K562 (cell line): Measurements from ENCODE around the gene CREB3L4. TPM values are rescaled to one million over a fixed set of nuclear protein-coding genes. Genes with fewer than 3 reads are reported as not detected.
A peak's percentile ranks its signal among the peaks of the same experiment; 100 is the strongest.

Experiments
- CTCF ChIP-seq, 3 experiments: IDR thresholded peaks in 2 of 3; conservative IDR thresholded peaks in 1 of 3; 2 replicates each; pipeline ENCODE4 v1.5.1; 2011 to 2012; ENCODE audit warnings: low read length in 3 of 3, mild to moderate bottlenecking in 3 of 3, control low read depth in 2 of 3, improper control_type of control experiment in 1 of 3, inconsistent platforms in 1 of 3, low read depth in 1 of 3, mixed read lengths in 1 of 3, moderate library complexity in 1 of 3; ENCODE audit not compliant: insufficient read depth in 2 of 3
- EP400 ChIP-seq: fragments of 450-650 bp; IDR thresholded peaks from 2 replicates; pipeline ENCODE4 v1.6.1; 2017; ENCODE audit warnings: antibody characterized with exemption, mild to moderate bottlenecking, moderate library complexity
- GTF2F1 ChIP-seq: IDR thresholded peaks from 2 replicates; pipeline ENCODE4 v1.6.1; 2011; ENCODE audit warnings: low read depth, low read length, improper control_type of control experiment
- MED1 ChIP-seq: sonication (generic); formaldehyde crosslinking; IDR thresholded peaks from 2 replicates; pipeline ENCODE4 v1.8.1; 2023; ENCODE audit warnings: missing genetic modification reagents, borderline replicate concordance
- MTA1 ChIP-seq: fragments of 450-650 bp; IDR thresholded peaks from 2 replicates; pipeline ENCODE4 v1.6.1; 2017; ENCODE audit warnings: borderline replicate concordance
- MYNN ChIP-seq, 2 experiments: sonication (generic); formaldehyde crosslinking in 1 of 2; IDR thresholded peaks; 2 replicates each; pipeline versions ENCODE4 v1.5.0 to v1.6.1; 2016 to 2020; ENCODE audit warnings: antibody characterized with exemption in 1 of 2, missing genetic modification reagents in 1 of 2
- RBBP5 ChIP-seq: fragments of 200-600 bp; sonication (generic); IDR thresholded peaks from 2 replicates; pipeline ENCODE4 v1.6.1; 2012; ENCODE audit warnings: borderline replicate concordance, mild to moderate bottlenecking, low read length, control low read depth, inconsistent platforms; ENCODE audit not compliant: insufficient read depth, poor library complexity, severe bottlenecking
- SMARCA4 ChIP-seq: fragments of 450-650 bp; IDR thresholded peaks from 2 replicates; pipeline ENCODE4 v1.6.1; 2016
- TAL1 ChIP-seq: fragments of 450-650 bp; IDR thresholded peaks from 2 replicates; pipeline ENCODE4 v1.6.1; 2016; ENCODE audit warnings: mild to moderate bottlenecking
- TARDBP ChIP-seq: fragments of 450-650 bp; IDR thresholded peaks from 2 replicates; pipeline ENCODE4 v1.6.1; 2016
- TRIM25 ChIP-seq: fragments of 450-650 bp; IDR thresholded peaks from 2 replicates; pipeline ENCODE4 v1.7.0; 2016; ENCODE audit warnings: borderline replicate concordance
- YY1 ChIP-seq, 3 experiments: IDR thresholded peaks; 2 replicates each; pipeline ENCODE4 v1.6.1; 2011; ENCODE audit warnings: low read length in 2 of 3, mild to moderate bottlenecking in 2 of 3, moderate library complexity in 2 of 3, borderline replicate concordance in 1 of 3, control low read depth in 1 of 3, low read depth in 1 of 3; ENCODE audit not compliant: insufficient read depth in 3 of 3, insufficient replicate concordance in 2 of 3, control insufficient read depth in 1 of 3, insufficient read length in 1 of 3; ENCODE audit errors: extremely low read depth in 1 of 3
- ZBTB40 ChIP-seq, 2 experiments: fragments of 450-650 bp in 1 of 2; sonication (generic) in 1 of 2; formaldehyde crosslinking in 1 of 2; IDR thresholded peaks; 2 replicates each; pipeline versions ENCODE4 v1.7.1 to v1.9.0; 2016 to 2022; ENCODE audit warnings: inconsistent platforms in 1 of 2, mild to moderate bottlenecking in 1 of 2, missing genetic modification reagents in 1 of 2
- ZFPM2 ChIP-seq: fragments of 250-450 bp; sonication (Bioruptor Pico); IDR thresholded peaks from 2 replicates; pipeline ENCODE4 v1.5.1; 2022; ENCODE audit warnings: mild to moderate bottlenecking
- polyA plus RNA-seq, 8 experiments: library from polyadenylated mRNA; depleted of rRNA in 4 of 8; stranded (reverse) in 5 of 8; unstranded in 3 of 8; fragments of >200 nt; fragmentation: Nextera tagmentation in 2 of 8; fragmentation: Illumina TruSeq in 1 of 8; extraction: Ambion mirVana in 2 of 8; extraction: Trizol in 1 of 8; gene quantifications; 2 replicates each; pipeline versions ENCODE4 v1.2.1 to v1.2.3, GENCODE V29; 2011 to 2014; ENCODE audit warnings: inconsistent platforms in 1 of 8, missing spikeins in 1 of 8
- total RNA-seq, 7 experiments: library from RNA; depleted of rRNA in 6 of 7; stranded (reverse); fragments of >200 nt in 6 of 7; fragmentation: Illumina TruSeq in 2 of 7; extraction: Trizol in 2 of 7; gene quantifications; 2 replicates each; pipeline versions ENCODE4 v1.2.1 to v1.2.3, GENCODE V29; 2011 to 2021; ENCODE audit warnings: low replicate concordance in 1 of 7

CREB3L4 gene
- total and polyA plus RNA-seq, 9 of the 15 experiments (the other 6 are each of a cell fraction or from before 2014, with no cell fraction given): 9.9 to 18.6 (median 13.9) TPM

GRCh38 chr1:153985341-153985912 is 17.7 kb downstream of the CREB3L4 start (continued):
- TF ChIP-seq EP400 (0 out of 2 replicates have a peak, but pooled peaks have one; percentile 28), YY1 (IDR thresholded peaks at IDR 0.05; ENCODE audit: borderline replicate concordance in 1 of 3, control insufficient read depth in 1 of 3, extremely low read depth in 1 of 3, insufficient read depth in 3 of 3, insufficient read length in 1 of 3, insufficient replicate concordance in 2 of 3, low read depth in 1 of 3, low read length in 2 of 3) (no peak), SMARCA4 (peak; percentile 83), RBBP5 (no peak), ZBTB40 (IDR thresholded peaks at IDR 0.05) (peak; percentile 45; the same call in 1 of the 2 replicates), ZBTB40 (CRISPR knock-in tag; IDR thresholded peaks at IDR 0.05) (no peak), MTA1 (0 out of 2 replicates have a peak, but pooled peaks have one; percentile 40), MYNN (IDR thresholded peaks at IDR 0.05) (no peak), MYNN (CRISPR knock-in tag; IDR thresholded peaks at IDR 0.05) (no peak), TAL1 (no peak), ZFPM2 (CRISPR knock-in tag) (no peak), GTF2F1 (no peak), TRIM25 (peak; percentile 35; the same call in 1 of the 2 replicates), CTCF (IDR thresholded peaks at IDR 0.05 in 2 of 3, conservative IDR thresholded peaks at IDR 0.05 in 1 of 3; ENCODE audit: insufficient read depth in 2 of 3, low read depth in 1 of 3, low read length in 3 of 3) (no peak), MED1 (CRISPR knock-in tag) (no peak), TARDBP (no peak)
